ENCODE results near the gene MYRIP.

GRCh38 chr3:40120067-40120692, 310.8 kb downstream of the MYRIP start:
- no peak for TF ChIP-seq POLR2A (IDR thresholded peaks at IDR 0.05; ENCODE audit: low read depth, low read length)
- TF ChIP-seq POLR2AphosphoS5 (IDR thresholded peaks at IDR 0.05; ENCODE audit: low read depth, low read length), result no peak
- no peak for TF ChIP-seq TAF1 (IDR thresholded peaks at IDR 0.05; ENCODE audit: borderline replicate concordance, low read depth, low read length)

Measured in GM12892 (cell line).